Stomach smooth muscle (tissue), 2 donors: Measurements from ENCODE around the gene POGLUT3.

ENCODE experiments used
- H3K27ac ChIP-seq: one replicate; pipeline ENCODE4 v1.7.0; 2013; ENCODE audit warnings: mild to moderate bottlenecking, low read length, inconsistent platforms
- H3K27me3 ChIP-seq, 2 donors: one replicate each; pipeline ENCODE4 v1.7.0; 2013; ENCODE audit warnings: low read length in 2 of 2; ENCODE audit not compliant: insufficient read depth in 2 of 2, control insufficient read depth in 1 of 2
- H3K36me3 ChIP-seq, 2 donors: one replicate each; pipeline ENCODE4 v1.7.0; 2013; ENCODE audit warnings: low read length in 2 of 2; ENCODE audit not compliant: control insufficient read depth in 2 of 2, insufficient read depth in 2 of 2
- H3K4me1 ChIP-seq: one replicate; pipeline ENCODE4 v1.7.0; 2013; ENCODE audit warnings: low read length; ENCODE audit not compliant: control insufficient read depth, insufficient read depth
- H3K4me3 ChIP-seq, 2 donors: one replicate each; pipeline ENCODE4 v1.7.0; 2013; ENCODE audit warnings: low read length in 2 of 2
- H3K9ac ChIP-seq, 2 donors: one replicate each; pipeline ENCODE4 v1.7.0; 2013; ENCODE audit warnings: low read length in 2 of 2, mild to moderate bottlenecking in 1 of 2
- H3K9me3 ChIP-seq, 2 donors: one replicate each; pipeline ENCODE4 v1.7.0; 2013; ENCODE audit warnings: low read length in 2 of 2; ENCODE audit not compliant: control insufficient read depth in 2 of 2
- donor health status: healthy.
- donor health status: Pancreatic carcinoma.

Gene POGLUT3

GRCh38 chr11:108500169-108500568, 2.0 kb upstream of the POGLUT3 start:
- Histone ChIP-seq H3K27ac (no peak overlapping the region), H3K9ac (no peak overlapping the region), H3K36me3 (no peaks in the 10 kb centered on the region), H3K4me1 (peaks cover 7% of the 10 kb centered on the region), H3K27me3 (no peaks in the 10 kb centered on the region), H3K9me3 (no peaks in the 10 kb centered on the region), H3K4me3 (no peak overlapping the region)

- no peaks in the 10 kb centered on the region for H3K36me3 ChIP-seq
- H3K9me3 ChIP-seq = no peaks in the 10 kb centered on the region
- H3K9ac ChIP-seq = peak overlapping the region; percentile 82 to 96
- no peaks in the 10 kb centered on the region for H3K27me3 ChIP-seq
- H3K27ac ChIP-seq = peak overlapping the region; percentile 98
- peaks cover 7% of the 10 kb centered on the region for H3K4me1 ChIP-seq
- H3K4me3 ChIP-seq = peak overlapping the region; percentile 67 to 81
These were observed 728 bp upstream of the POGLUT3 start for GRCh38 chr11:108498816-108499408.

GRCh38 chr11:108497317-108498045, 703 bp downstream of the POGLUT3 start:
- peak overlapping the region; percentile 82 to 96 for H3K9ac ChIP-seq
- H3K9me3 ChIP-seq = no peaks in the 10 kb centered on the region
- no peaks in the 10 kb centered on the region for H3K27me3 ChIP-seq
- H3K36me3 ChIP-seq = no peaks in the 10 kb centered on the region
- peak overlapping the region; percentile 67 to 81 for H3K4me3 ChIP-seq
- peak overlapping the region; percentile 98 for H3K27ac ChIP-seq
- peaks cover 7% of the 10 kb centered on the region for H3K4me1 ChIP-seq

GRCh38 chr11:108496643-108497256, 1.4 kb downstream of the POGLUT3 start:
- Histone ChIP-seq H3K4me1 (peaks cover 7% of the 10 kb centered on the region), H3K4me3 (peak overlapping the region; percentile 67 to 81), H3K27ac (peak overlapping the region; percentile 98)

GRCh38 chr11:108495326-108495725, 2.9 kb downstream of the POGLUT3 start:
- peaks cover 7% of the 10 kb centered on the region for H3K4me1 ChIP-seq
- H3K9ac ChIP-seq = no peak overlapping the region
- no peaks in the 10 kb centered on the region for H3K27me3 ChIP-seq
- no peak overlapping the region for H3K27ac ChIP-seq
- H3K9me3 ChIP-seq = no peaks in the 10 kb centered on the region
- no peak overlapping the region for H3K4me3 ChIP-seq
- H3K36me3 ChIP-seq = peaks cover 0 to under 1% of the 10 kb centered on the region in 2 donors

More at GRCh38 chr11:108496643-108497256, 1.4 kb downstream of the POGLUT3 start:
- peak overlapping the region; percentile 82 to 96 for H3K9ac ChIP-seq
- H3K36me3 ChIP-seq = no peaks in the 10 kb centered on the region
- no peaks in the 10 kb centered on the region for H3K9me3 ChIP-seq
- no peaks in the 10 kb centered on the region for H3K27me3 ChIP-seq

- no peak overlapping the region for H3K9ac ChIP-seq
- peaks cover 5 to 6% of the 10 kb centered on the region in 2 donors for H3K36me3 ChIP-seq
- H3K4me1 ChIP-seq = peaks cover 7% of the 10 kb centered on the region
- no peak overlapping the region for H3K27ac ChIP-seq
- H3K27me3 ChIP-seq = no peaks in the 10 kb centered on the region
- H3K9me3 ChIP-seq = no peaks in the 10 kb centered on the region
- no peak overlapping the region for H3K4me3 ChIP-seq
These were observed 4.0 kb downstream of the POGLUT3 start for GRCh38 chr11:108494182-108494581.

- H3K27me3 ChIP-seq = no peaks in the 10 kb centered on the region
- no peak overlapping the region for H3K9ac ChIP-seq
These were observed 6.2 kb downstream of the POGLUT3 start for GRCh38 chr11:108491936-108492335.

GRCh38 chr11:108486828-108487227, 11.4 kb downstream of the POGLUT3 start:
- no peaks in the 10 kb centered on the region for H3K9me3 ChIP-seq
- H3K27ac ChIP-seq = no peak overlapping the region
- H3K9ac ChIP-seq = no peak overlapping the region
- H3K27me3 ChIP-seq = no peaks in the 10 kb centered on the region
- no peak overlapping the region for H3K4me3 ChIP-seq
- peaks cover 32 to 46% of the 10 kb centered on the region in 2 donors for H3K36me3 ChIP-seq
- no peaks in the 10 kb centered on the region for H3K4me1 ChIP-seq

More at GRCh38 chr11:108491936-108492335, 6.2 kb downstream of the POGLUT3 start:
- Histone ChIP-seq H3K4me3 (no peak overlapping the region), H3K9me3 (no peaks in the 10 kb centered on the region), H3K27ac (no peak overlapping the region), H3K36me3 (peaks cover 9 to 16% of the 10 kb centered on the region in 2 donors), H3K4me1 (peaks cover 3% of the 10 kb centered on the region)

GRCh38 chr11:108486331-108486730, 11.9 kb downstream of the POGLUT3 start:
- no peaks in the 10 kb centered on the region for H3K27me3 ChIP-seq

GRCh38 chr11:108483163-108483562, 15.0 kb downstream of the POGLUT3 start:
- H3K27me3 ChIP-seq = no peaks in the 10 kb centered on the region
- peaks cover 29 to 39% of the 10 kb centered on the region in 2 donors for H3K36me3 ChIP-seq

More at GRCh38 chr11:108486331-108486730, 11.9 kb downstream of the POGLUT3 start:
- Histone ChIP-seq H3K9me3 (no peaks in the 10 kb centered on the region), H3K4me1 (no peaks in the 10 kb centered on the region), H3K9ac (no peak overlapping the region), H3K4me3 (no peak overlapping the region), H3K27ac (no peak overlapping the region), H3K36me3 (peaks cover 33 to 48% of the 10 kb centered on the region in 2 donors)

More at GRCh38 chr11:108483163-108483562, 15.0 kb downstream of the POGLUT3 start:
- Histone ChIP-seq H3K4me1 (no peaks in the 10 kb centered on the region), H3K9me3 (no peaks in the 10 kb centered on the region), H3K9ac (no peak overlapping the region), H3K4me3 (no peak overlapping the region), H3K27ac (no peak overlapping the region)
